GM21381 (cell line): ENCODE measurements around the gene CAPN15.

Source experiments
- ATAC-seq: cut with Tn5 transposase; IDR thresholded peaks from one replicate; pipeline ENCODE4 v1.9.1; 2021; ENCODE audit warnings: mild to moderate bottlenecking, moderate library complexity; ENCODE audit not compliant: unreplicated experiment

CAPN15 gene

DNA sequence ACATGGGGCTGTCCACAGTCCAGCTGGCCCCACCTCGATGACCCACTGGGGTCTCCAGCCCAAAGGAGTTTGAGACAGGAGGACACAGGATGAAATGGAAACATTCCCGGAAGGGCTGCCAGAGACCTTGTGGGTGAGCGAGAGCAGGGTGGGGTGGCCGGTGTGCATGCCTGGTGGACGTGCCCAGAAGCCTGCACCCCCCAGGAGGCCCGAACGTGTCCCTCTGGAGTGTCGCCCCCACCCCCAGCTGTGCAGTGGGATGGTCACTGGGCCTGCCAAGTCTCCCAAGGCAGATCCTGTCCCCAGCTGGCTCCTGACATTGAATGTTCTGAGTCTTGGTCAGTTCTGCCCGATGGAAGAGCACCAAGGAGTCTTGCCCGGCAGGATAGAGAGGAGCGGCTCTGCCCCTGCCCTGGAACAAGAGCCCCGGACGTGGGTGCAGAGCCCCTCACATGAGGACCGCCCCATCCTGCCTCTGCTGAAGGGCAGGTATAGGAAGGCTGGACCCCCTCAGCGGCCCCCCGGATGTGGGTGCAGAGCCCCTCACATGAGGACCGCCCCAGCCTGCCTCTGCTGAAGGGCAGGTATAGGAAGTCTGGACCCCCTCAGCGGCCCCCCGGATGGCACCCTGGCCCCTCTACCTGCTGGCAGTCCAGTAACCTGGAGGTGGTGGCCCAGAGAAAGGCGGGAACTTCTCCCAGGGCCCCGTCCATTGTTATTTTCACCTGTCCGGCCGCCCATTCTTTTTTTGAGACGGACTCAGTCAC lies 3.1 kb upstream of the CAPN15 start:
- ATAC-seq: no peak

DNA sequence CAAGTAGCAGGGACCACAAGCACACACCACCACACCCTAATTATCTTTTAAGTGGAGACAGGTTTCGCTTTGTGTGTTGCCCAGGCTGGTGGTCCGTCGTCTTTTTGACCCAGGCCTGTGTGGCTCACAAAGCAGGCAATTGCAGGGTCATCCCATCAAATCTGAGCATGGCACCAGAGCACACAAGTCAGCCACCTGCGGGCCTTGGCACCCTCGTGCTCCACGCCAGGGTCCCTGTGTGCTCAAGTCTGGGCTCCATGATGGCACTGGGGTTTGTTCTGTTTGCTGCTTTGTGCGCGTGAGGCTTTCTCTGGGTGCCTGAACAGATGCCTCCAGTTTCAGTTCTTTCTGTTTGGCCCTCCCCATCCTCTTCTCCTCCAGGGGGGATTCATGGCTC lies 2.4 kb upstream of the CAPN15 start:
- no peak for ATAC-seq

GRCh38 chr16:525520-526180 lies 1.9 kb upstream of the CAPN15 start:
- ATAC-seq: no peak

GRCh38 chr16:526181-527014 lies 1.1 kb upstream of the CAPN15 start:
- no peak for ATAC-seq

DNA sequence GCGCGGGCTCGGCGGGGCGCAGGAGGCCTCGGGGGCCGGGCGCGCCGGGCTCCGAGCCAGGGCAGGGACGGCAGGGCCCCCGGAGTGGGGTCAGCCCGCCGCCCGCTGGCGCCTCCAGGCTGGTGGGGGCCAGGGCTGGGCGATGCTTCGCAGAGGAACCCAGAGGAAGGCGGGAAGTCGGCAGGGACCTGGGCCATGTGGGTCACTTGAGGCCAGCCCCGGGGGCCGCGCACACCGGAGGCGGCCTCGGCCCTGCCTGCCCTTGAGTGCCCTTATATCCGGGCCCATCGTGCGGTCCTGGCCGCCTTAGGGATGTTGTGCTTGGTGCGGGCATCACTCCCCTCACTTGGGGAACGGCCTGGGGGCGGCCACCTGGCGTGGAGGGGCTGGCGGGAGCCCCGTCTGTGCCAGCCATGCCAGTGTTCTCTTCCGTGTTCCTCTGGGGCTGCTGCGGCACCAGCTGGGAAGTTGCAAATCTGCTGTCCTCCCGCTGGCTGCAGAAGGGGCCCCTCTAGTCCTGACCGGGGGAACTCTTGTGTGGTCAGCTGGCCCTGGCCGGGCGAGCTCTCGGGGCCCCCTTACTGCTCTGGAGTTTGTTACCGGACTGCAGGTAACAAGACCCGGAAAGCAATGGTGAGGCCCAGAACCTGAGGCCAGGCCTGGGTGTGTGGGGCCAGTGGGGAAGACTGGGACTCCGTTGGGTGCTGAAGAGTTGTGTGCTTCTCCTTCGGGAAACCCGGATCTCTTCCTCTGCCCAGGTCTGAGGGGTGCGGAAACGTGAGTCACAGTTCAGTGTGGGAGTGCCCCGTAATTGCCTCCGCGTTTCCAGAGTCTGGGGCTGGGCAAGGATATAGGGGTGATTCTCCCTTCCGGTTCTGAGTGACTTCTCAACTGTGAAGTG lies 849 bp downstream of the CAPN15 start:
- no peak for ATAC-seq

GRCh38 chr16:529012-529575 lies 1.6 kb downstream of the CAPN15 start:
- no peak for ATAC-seq

DNA sequence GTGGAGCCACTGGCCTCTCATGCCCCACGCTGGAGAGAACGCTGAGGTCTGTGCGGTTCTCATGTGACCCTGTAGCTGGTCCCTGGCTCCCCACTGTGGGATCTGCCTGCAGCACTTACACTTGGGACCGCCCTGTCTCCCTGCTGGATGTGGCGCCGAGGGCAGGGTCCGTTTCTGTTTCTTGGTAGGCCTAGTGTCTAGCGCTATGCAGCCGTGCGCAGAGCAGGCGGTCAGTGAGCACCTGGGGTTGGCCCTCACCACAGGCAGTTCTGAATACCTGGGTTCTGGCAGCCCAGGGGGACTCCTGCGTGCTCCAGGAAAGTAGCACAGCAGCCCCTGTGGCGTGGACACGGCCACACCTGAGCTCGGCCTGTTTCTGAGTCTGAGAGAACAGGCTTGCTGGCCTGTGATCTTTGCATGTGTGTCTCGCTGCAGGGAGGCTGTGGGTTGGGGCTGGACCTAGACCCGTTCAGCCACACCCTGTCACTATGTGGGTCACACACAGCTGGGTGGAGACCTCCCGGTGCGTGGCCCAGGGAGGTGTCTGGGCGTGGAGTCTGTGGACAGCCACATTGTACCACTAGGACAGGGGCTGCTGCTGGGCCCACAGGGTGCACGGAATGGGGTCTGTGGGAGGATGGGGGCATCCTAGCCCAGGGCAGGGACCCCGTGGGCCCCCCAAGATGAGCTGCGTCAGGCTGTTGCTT lies 2.8 kb downstream of the CAPN15 start:
- no peak for ATAC-seq

DNA sequence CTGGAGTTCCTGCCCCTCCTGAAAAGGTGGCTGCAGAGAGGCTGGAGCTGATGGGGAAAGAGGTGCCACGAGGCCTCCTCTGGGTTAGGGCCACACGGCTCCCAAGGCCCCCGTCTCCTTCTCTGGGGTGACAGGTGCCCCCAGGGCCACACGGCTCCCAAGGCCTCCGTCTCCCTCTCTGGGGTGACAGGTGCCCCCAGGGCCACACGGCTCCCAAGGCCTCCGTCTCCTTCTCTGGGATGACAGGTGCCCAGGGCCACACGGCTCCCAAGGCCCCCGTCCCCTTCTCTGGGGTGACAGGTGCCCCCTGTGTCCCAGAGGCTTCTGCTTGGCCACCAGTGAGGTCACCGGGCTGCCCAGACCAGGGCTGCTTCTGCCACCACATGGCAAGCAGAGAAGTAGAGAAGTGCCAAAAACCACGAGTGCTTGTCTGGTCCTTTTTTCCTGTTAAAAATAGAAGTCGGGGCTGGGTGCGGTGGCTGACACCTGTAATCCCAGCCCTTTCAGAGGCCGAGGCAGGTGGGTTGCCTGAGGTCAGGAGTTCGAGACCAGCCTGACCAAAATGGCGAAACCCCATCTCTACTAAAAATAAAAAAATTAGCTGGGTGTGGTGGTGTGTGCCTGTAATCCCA lies 4.1 kb downstream of the CAPN15 start:
- ATAC-seq: no peak

- no peak for ATAC-seq
These were observed 6.0 kb downstream of the CAPN15 start for GRCh38 chr16:533391-534123.

- no peak for ATAC-seq
These were observed 6.6 kb downstream of the CAPN15 start for GRCh38 chr16:534135-534534.

DNA sequence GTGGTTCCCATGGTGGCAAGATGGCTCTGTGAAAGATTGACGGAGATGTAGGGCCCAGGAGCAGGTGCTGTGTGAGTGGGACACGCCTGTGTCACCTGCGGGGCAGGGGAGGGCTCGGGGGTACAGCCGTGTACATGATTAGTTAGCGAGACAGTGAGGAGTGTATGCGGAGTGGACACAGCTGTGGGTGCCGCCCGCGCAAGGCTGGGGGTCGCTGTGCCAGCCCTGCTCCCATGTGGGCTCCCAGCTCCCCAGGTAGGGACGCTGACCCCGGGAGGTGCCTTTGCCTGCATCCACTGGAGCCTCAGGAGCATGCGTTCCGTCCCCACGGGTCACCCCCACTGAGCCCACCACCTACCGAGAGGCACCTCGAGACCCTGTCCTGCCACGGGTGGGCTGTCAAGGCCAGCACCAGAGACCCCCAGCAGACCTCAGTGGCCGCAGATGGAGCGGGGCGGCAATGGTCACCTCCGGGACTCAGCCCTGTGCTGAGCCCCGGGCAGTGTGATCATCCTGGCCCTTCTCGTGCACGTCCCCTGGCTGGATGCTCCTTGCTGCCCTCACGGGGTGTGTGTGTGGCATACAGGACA lies 7.4 kb downstream of the CAPN15 start:
- ATAC-seq: no peak

DNA sequence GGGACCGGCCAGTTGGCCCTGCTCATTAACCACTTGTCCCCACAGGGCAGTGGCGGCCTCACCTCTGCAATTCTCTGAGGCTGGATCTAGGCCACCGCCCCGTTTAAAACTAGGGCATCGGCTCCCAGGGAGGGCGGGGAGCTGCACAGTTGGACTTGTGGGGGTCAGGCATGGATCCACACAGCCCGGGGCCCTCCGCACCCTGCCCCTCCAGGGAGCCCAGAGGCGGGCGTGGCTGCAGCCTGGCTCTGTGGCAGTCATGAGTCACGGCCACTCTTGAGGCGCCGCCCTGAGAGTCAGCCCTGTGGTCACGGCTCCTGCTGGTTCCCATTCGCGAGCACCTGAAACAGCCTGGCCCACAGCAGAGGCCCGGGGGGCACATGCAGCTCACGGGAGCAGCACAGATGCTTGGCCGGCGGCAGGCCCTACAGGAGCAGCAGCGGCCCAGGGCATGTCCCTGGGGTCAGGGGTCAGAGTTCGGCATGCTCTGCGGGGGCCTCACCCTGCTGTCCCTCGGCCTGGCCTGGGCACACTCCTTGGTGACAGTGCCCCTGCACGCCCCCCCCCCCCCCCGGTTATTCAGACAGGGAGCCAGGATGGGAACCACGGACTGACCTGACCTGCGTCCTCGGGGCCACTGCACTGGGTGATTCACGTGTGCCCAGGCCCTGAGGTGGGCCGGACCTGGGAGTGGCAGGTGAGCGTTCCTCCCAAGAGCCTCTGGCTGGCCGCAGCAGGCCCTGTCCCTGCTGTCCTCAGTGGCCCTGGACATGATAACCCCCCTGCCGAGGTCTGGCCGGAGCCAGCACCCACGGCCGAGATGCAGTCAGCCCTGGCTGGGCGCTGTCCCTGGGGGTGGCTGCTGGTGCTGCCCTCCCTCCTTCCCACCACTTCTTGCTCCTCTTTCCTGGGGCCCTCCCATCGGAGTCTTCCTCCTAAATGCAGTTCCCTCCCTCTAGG lies 8.2 kb downstream of the CAPN15 start:
- ATAC-seq: no peak

DNA sequence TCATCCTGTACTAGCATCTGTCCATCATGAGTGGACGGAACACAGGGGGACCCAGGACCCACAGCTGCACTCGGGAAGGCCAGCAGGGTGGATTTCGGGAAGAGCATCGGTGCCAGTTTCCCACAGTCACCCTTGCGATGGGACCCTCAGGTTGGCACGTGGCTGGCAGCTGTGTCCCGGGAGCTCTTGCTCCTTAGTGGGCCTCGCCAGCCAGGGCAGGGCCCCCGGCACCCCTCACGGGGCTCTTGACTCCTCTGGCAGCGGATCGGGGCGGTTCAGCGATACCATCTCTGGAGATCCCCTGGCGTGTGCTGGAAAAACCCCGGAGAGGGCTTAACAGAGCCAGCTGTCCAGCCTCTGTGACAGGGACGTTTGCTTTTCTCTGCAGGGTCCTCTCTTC lies 9.2 kb downstream of the CAPN15 start:
- no peak for ATAC-seq

GRCh38 chr16:537415-538335 lies 10.2 kb downstream of the CAPN15 start:
- no peak for ATAC-seq

- ATAC-seq: no peak
These were observed 12.5 kb downstream of the CAPN15 start for GRCh38 chr16:539901-540530.
